Neutrophil (primary cell): Measurements from ENCODE around the gene MX1.

Experiments used
- H3K27ac ChIP-seq: fragments of 200-600 bp; sonication (generic); 2 replicates; pipeline ENCODE4 v1.5.1; 2016; ENCODE audit warnings: mild to moderate bottlenecking, moderate library complexity
- H3K27me3 ChIP-seq: fragments of 200-600 bp; sonication (generic); 2 replicates; pipeline ENCODE4 v1.6.0; 2016; ENCODE audit warnings: mild to moderate bottlenecking
- H3K36me3 ChIP-seq: fragments of 200-600 bp; sonication (generic); 2 replicates; pipeline ENCODE4 v1.5.1; 2017
- H3K4me1 ChIP-seq, 2 experiments: fragments of 200-600 bp in 1 of 2; sonication (generic) in 1 of 2; 1 replicate in 1 of 2; 2 replicates in 1 of 2; pipeline versions ENCODE4 v1.5.1 to v1.6.1; 2013 to 2016; ENCODE audit warnings: low read depth in 1 of 2, low read length in 1 of 2, mild to moderate bottlenecking in 1 of 2, moderate library complexity in 1 of 2; ENCODE audit not compliant: control insufficient read depth in 1 of 2, insufficient read depth in 1 of 2
- H3K4me3 ChIP-seq, 2 experiments: fragments of 200-600 bp in 1 of 2; sonication (generic) in 1 of 2; 1 replicate in 1 of 2; 2 replicates in 1 of 2; pipeline ENCODE4 v1.5.1; 2013 to 2016; ENCODE audit warnings: low read depth in 1 of 2, low read length in 1 of 2, mild to moderate bottlenecking in 1 of 2, moderate library complexity in 1 of 2
- H3K9me3 ChIP-seq: fragments of 200-600 bp; sonication (generic); 2 replicates; pipeline ENCODE4 v1.5.1; 2016
- CTCF ChIP-seq: fragments of 200-600 bp; sonication (generic); IDR thresholded peaks from 2 replicates; pipeline ENCODE4 v1.5.1; 2016; ENCODE audit warnings: antibody characterized with exemption

MX1 gene

GRCh38 chr21:41458121-41458520, 32.1 kb downstream of the MX1 start:
- no peaks in the 10 kb centered on the region for H3K4me1 ChIP-seq
- TF ChIP-seq CTCF = no peak
- peaks cover 31% of the 10 kb centered on the region for H3K36me3 ChIP-seq
- no peak overlapping the region for H3K4me3 ChIP-seq
- H3K27ac ChIP-seq = no peak overlapping the region
- H3K9me3 ChIP-seq = no peaks in the 10 kb centered on the region
- H3K27me3 ChIP-seq = no peaks in the 10 kb centered on the region

GRCh38 chr21:41458559-41458958, 32.5 kb downstream of the MX1 start:
- no peak overlapping the region for H3K27ac ChIP-seq
- peaks cover 29% of the 10 kb centered on the region for H3K36me3 ChIP-seq
- no peak for TF ChIP-seq CTCF
- H3K9me3 ChIP-seq = no peaks in the 10 kb centered on the region
- H3K4me1 ChIP-seq = no peaks in the 10 kb centered on the region
- H3K4me3 ChIP-seq = no peak overlapping the region
- no peaks in the 10 kb centered on the region for H3K27me3 ChIP-seq

- no peaks in the 10 kb centered on the region for H3K27me3 ChIP-seq
- H3K36me3 ChIP-seq = peaks cover 24% of the 10 kb centered on the region
- H3K27ac ChIP-seq = no peak overlapping the region
- H3K9me3 ChIP-seq = no peaks in the 10 kb centered on the region
- TF ChIP-seq CTCF = no peak
- no peaks in the 10 kb centered on the region for H3K4me1 ChIP-seq
- H3K4me3 ChIP-seq = no peak overlapping the region
These were observed 34.0 kb downstream of the MX1 start for GRCh38 chr21:41459884-41460534.

GRCh38 chr21:41460578-41461527, 34.8 kb downstream of the MX1 start:
- H3K27ac ChIP-seq = no peak overlapping the region
- H3K9me3 ChIP-seq = no peaks in the 10 kb centered on the region
- H3K4me3 ChIP-seq = no peak overlapping the region
- H3K36me3 ChIP-seq = peaks cover 18% of the 10 kb centered on the region
- peak; percentile 63 for TF ChIP-seq CTCF
- H3K27me3 ChIP-seq = no peaks in the 10 kb centered on the region
- no peaks in the 10 kb centered on the region for H3K4me1 ChIP-seq

- Histone ChIP-seq H3K4me1 (no peaks in the 10 kb centered on the region), H3K36me3 (no peaks in the 10 kb centered on the region), H3K27ac (no peak overlapping the region), H3K27me3 (peaks cover 21% of the 10 kb centered on the region), H3K9me3 (no peaks in the 10 kb centered on the region), H3K4me3 (no peak overlapping the region)
- no peak for TF ChIP-seq CTCF
These were observed 39.2 kb downstream of the MX1 start for GRCh38 chr21:41465176-41465781.
